GM20000 (cell line): ENCODE results near the gene KIF26B.

Experiments used
- DNase-seq: peaks from one replicate; pipeline ENCODE4 v3.0.0; 2012; ENCODE audit warnings: low spot score
- CTCF ChIP-seq: IDR thresholded peaks from 2 replicates; pipeline ENCODE4 v1.5.1; 2012; ENCODE audit warnings: mild to moderate bottlenecking, control low read depth; ENCODE audit errors: extremely low read depth, missing control alignments

The KIF26B gene

GRCh38 chr1:245682638-245683628 lies 528.1 kb downstream of the KIF26B start:
- TF ChIP-seq CTCF = no peak
- no peak for DNase-seq

GRCh38 chr1:245683676-245684075 lies 528.9 kb downstream of the KIF26B start:
- no peak for DNase-seq

GRCh38 chr1:245684166-245684565 lies 529.4 kb downstream of the KIF26B start:
- no peak for TF ChIP-seq CTCF
- no peak for DNase-seq

More at GRCh38 chr1:245683676-245684075, 528.9 kb downstream of the KIF26B start:
- TF ChIP-seq CTCF = no peak

- no peak for DNase-seq
- TF ChIP-seq CTCF = no peak
Measured at GRCh38 chr1:245684571-245684970, 529.8 kb downstream of the KIF26B start.

GRCh38 chr1:245685111-245685810 lies 530.5 kb downstream of the KIF26B start:
- no peak for TF ChIP-seq CTCF
- no peak for DNase-seq

GRCh38 chr1:245686006-245686405 lies 531.2 kb downstream of the KIF26B start:
- TF ChIP-seq CTCF = no peak
- DNase-seq = no peak
